HepG2 (cell line): ENCODE data around the gene DUSP16. TPM values are rescaled to one million over a fixed set of nuclear protein-coding genes. Genes with fewer than 3 reads are reported as not detected.

ENCODE experiments used
- AHR ChIP-seq: IDR thresholded peaks from 2 replicates; pipeline ENCODE4 v1.6.1; 2018; ENCODE audit warnings: missing genetic modification reagents, missing compliant biosample characterization
- BCL6 ChIP-seq: IDR thresholded peaks from 2 replicates; pipeline ENCODE4 v1.6.1; 2016; ENCODE audit warnings: missing genetic modification reagents, missing compliant biosample characterization
- FOXA3 ChIP-seq: IDR thresholded peaks from 2 replicates; pipeline ENCODE4 v1.6.1; 2016; ENCODE audit warnings: missing genetic modification reagents, missing compliant biosample characterization
- HNRNPH1 ChIP-seq: fragments of 200-400 bp; formaldehyde crosslinking; optimal IDR thresholded peaks from 2 replicates; pipeline ENCODE3; 2017; ENCODE audit warnings: mild to moderate bottlenecking, low read depth, low read length
- MYNN ChIP-seq: sonication (generic); formaldehyde crosslinking; IDR thresholded peaks from 2 replicates; pipeline ENCODE4 v1.4.0; 2020; ENCODE audit warnings: mild to moderate bottlenecking, low read depth, missing genetic modification reagents
- SMAD1 ChIP-seq: sonication (generic); formaldehyde crosslinking; IDR thresholded peaks from 2 replicates; pipeline ENCODE4 v1.4.0; 2020; ENCODE audit warnings: missing genetic modification reagents, low read depth, mild to moderate bottlenecking, borderline replicate concordance
- SOX13 ChIP-seq, 3 experiments: fragments of 450-650 bp in 1 of 3; sonication (generic) in 1 of 3; formaldehyde crosslinking in 1 of 3; IDR thresholded peaks in 2 of 3; conservative IDR thresholded peaks in 1 of 3; 2 replicates each; pipeline versions ENCODE4 v1.5.0 to v1.6.1; 2016 to 2020; ENCODE audit warnings: antibody characterized with exemption in 1 of 3, mild to moderate bottlenecking in 1 of 3, missing compliant biosample characterization in 1 of 3, missing genetic modification reagents in 1 of 3, moderate library complexity in 1 of 3
- ZNF296 ChIP-seq: sonication (generic); formaldehyde crosslinking; conservative IDR thresholded peaks from 2 replicates; pipeline ENCODE4 v1.5.0; 2020; ENCODE audit warnings: mild to moderate bottlenecking, missing genetic modification reagents
- ZNF333 ChIP-seq: sonication (generic); formaldehyde crosslinking; IDR thresholded peaks from 2 replicates; pipeline ENCODE4 v1.4.0; 2020; ENCODE audit warnings: mild to moderate bottlenecking, missing genetic modification reagents, borderline replicate concordance
- ZNF468 ChIP-seq: sonication (generic); formaldehyde crosslinking; IDR thresholded peaks from 2 replicates; pipeline ENCODE4 v1.8.0; 2022; ENCODE audit warnings: mild to moderate bottlenecking, moderate library complexity, missing genetic modification reagents
- ZNF598 ChIP-seq: sonication (generic); formaldehyde crosslinking; IDR thresholded peaks from 2 replicates; pipeline ENCODE4 v1.5.1; 2020; ENCODE audit warnings: mild to moderate bottlenecking, missing genetic modification reagents, borderline replicate concordance
- ZNF816 ChIP-seq: sonication (generic); formaldehyde crosslinking; IDR thresholded peaks from 2 replicates; pipeline ENCODE4 v1.8.0; 2022; ENCODE audit warnings: missing genetic modification reagents, mild to moderate bottlenecking, borderline replicate concordance
- polyA plus RNA-seq, 8 experiments: library from polyadenylated mRNA; depleted of rRNA in 3 of 8; stranded (reverse) in 7 of 8; unstranded in 1 of 8; fragments of >200 nt; fragmentation: Illumina TruSeq in 4 of 8; extraction: Trizol in 4 of 8; gene quantifications; 2 replicates each; pipeline versions ENCODE4 v1.2.1 to v1.2.3, GENCODE V29; 2011 to 2016; ENCODE audit warnings: low read depth in 4 of 8, missing spikeins in 1 of 8, mixed read lengths in 1 of 8; ENCODE audit not compliant: insufficient read depth in 1 of 8
- total RNA-seq, 5 experiments: library from RNA; depleted of rRNA; stranded (reverse); fragments of >200 nt; fragmentation: Illumina TruSeq; extraction: Trizol; gene quantifications; 2 replicates each; pipeline ENCODE4 v1.2.3, GENCODE V29; 2016; ENCODE audit warnings: low read depth in 1 of 5
- TF ChIP-seq, protein P1 (sequence below): sonication (generic); formaldehyde crosslinking; IDR thresholded peaks from 2 replicates; pipeline ENCODE4 v1.4.0; 2020; ENCODE audit warnings: missing genetic modification reagents, mild to moderate bottlenecking, borderline replicate concordance
- TF ChIP-seq, protein P2 (sequence below): IDR thresholded peaks from 2 replicates; pipeline ENCODE4 v1.6.1; 2012; ENCODE audit warnings: low read depth, low read length, improper control_type of control experiment
- TF ChIP-seq, protein P3 (sequence below): sonication (generic); formaldehyde crosslinking; IDR thresholded peaks from 2 replicates; pipeline ENCODE4 v1.5.1; 2020; ENCODE audit warnings: mild to moderate bottlenecking, missing genetic modification reagents, moderate library complexity
- TF ChIP-seq, protein P4 (sequence below): sonication (generic); formaldehyde crosslinking; IDR thresholded peaks from 2 replicates; pipeline ENCODE4 v1.8.1; 2023; ENCODE audit warnings: mild to moderate bottlenecking, inconsistent platforms, moderate library complexity, missing genetic modification reagents, borderline replicate concordance
- TF ChIP-seq, protein P5 (sequence below): sonication (generic); formaldehyde crosslinking; IDR thresholded peaks from 2 replicates; pipeline ENCODE4 v1.4.0; 2020; ENCODE audit warnings: mild to moderate bottlenecking, missing genetic modification reagents
- TF ChIP-seq, protein P6 (sequence below): sonication (generic); IDR thresholded peaks from 2 replicates; pipeline ENCODE4 v1.6.1; 2016; ENCODE audit warnings: low read depth, borderline replicate concordance
- TF ChIP-seq, protein P7 (sequence below): sonication (generic); formaldehyde crosslinking; IDR thresholded peaks from 2 replicates; pipeline ENCODE4 v1.4.0; 2020; ENCODE audit warnings: missing genetic modification reagents

Gene DUSP16
- total and polyA plus RNA-seq, 2 of the 13 experiments (the other 11 are each of a cell fraction or from before 2014, with no cell fraction given) = 45.7 to 46.6 TPM

DNA sequence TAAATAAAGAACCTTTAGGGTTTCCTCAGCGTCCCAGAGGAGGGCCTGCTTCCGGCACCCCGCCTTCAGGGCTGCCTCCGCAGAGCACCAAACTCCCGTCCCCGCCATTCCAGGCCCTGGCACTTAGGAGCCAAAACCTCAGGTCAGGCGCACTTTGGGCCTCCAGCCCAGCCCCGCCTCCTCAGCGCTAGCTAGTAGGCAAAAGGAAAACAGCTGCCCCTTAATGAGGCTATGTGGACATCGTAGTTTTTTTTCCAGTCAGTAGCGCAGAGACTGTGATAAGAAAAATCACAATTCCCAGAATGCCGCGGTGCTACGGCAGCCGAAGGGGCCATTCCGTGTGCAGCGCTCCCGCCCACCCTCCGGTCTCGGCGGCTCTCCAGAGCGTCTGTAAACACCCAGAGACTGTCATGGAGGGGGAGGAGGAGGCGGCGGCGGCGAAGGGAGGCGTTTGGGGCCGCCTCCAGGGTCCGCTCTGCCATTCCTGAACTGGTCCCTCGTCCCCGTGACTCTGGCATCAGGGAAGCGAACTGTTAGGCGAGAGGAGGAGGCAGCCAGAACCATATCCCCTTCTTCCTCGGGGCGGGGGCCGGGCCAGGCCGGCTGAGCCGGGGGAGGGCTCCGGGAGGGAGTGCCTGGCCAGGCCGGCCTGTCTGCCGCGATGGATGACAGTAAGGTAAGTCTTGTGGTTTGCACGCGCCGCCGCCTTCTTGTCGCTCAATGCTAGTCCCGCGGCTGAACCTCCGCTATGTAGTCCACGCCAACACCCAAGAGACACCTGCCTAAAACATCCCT is 49.0 kb upstream of the DUSP16 start, which contains the start of gene CREBL2 (continued):
- TF ChIP-seq BCL6 (CRISPR knock-in tag) (peak; percentile 65), FOXA3 (peak; percentile 96), ZNF296 (CRISPR knock-in tag) (no peak), ZNF816 (CRISPR knock-in tag) (peak; percentile 65; the same call in 1 of the 2 replicates), ZNF333 (no peak), HNRNPH1 (peak; percentile 83), ZNF468 (no peak; the same call in 1 of the 2 replicates), SMAD1 (CRISPR knock-in tag) (peak; percentile 82; the same call in 1 of the 2 replicates), ZNF598 (CRISPR knock-in tag) (peak; percentile 29; the same call in 1 of the 2 replicates), SOX13 (IDR thresholded peaks at IDR 0.05) (no peak; the same call in 1 of the 2 replicates), SOX13 (CRISPR knock-in tag; conservative IDR thresholded peaks at IDR 0.05 in 1 of 2, IDR thresholded peaks at IDR 0.05 in 1 of 2) (peak in 1 of 2 experiments; percentile 57; a peak in 2 of 4 replicates), MYNN (no peak), AHR (0 out of 2 replicates have a peak, but pooled peaks have one; percentile 36)
- TF ChIP-seq, protein P1, sequence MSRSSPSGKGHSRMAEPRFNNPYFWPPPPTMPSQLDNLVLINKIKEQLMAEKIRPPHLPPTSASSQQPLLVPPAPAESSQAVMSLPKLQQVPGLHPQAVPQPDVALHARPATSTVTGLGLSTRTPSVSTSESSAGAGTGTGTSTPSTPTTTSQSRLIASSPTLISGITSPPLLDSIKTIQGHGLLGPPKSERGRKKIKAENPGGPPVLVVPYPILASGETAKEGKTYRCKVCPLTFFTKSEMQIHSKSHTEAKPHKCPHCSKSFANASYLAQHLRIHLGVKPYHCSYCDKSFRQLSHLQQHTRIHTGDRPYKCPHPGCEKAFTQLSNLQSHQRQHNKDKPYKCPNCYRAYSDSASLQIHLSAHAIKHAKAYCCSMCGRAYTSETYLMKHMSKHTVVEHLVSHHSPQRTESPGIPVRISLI (CRISPR knock-in tag) = peak; percentile 97
- TF ChIP-seq, protein P2, sequence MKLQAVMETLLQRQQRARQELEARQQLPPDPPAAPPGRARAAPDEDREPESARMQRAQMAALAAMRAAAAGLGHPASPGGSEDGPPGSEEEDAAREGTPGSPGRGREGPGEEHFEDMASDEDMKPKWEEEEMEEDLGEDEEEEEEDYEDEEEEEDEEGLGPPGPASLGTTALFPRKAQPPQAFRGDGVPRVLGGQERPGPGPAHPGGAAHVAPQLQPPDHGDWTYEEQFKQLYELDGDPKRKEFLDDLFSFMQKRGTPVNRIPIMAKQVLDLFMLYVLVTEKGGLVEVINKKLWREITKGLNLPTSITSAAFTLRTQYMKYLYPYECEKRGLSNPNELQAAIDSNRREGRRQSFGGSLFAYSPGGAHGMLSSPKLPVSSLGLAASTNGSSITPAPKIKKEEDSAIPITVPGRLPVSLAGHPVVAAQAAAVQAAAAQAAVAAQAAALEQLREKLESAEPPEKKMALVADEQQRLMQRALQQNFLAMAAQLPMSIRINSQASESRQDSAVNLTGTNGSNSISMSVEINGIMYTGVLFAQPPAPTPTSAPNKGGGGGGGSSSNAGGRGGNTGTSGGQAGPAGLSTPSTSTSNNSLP = peak; percentile 93
- TF ChIP-seq, protein P3, sequence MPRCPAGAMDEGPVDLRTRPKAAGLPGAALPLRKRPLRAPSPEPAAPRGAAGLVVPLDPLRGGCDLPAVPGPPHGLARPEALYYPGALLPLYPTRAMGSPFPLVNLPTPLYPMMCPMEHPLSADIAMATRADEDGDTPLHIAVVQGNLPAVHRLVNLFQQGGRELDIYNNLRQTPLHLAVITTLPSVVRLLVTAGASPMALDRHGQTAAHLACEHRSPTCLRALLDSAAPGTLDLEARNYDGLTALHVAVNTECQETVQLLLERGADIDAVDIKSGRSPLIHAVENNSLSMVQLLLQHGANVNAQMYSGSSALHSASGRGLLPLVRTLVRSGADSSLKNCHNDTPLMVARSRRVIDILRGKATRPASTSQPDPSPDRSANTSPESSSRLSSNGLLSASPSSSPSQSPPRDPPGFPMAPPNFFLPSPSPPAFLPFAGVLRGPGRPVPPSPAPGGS = peak; percentile 90
- TF ChIP-seq, protein P4, sequence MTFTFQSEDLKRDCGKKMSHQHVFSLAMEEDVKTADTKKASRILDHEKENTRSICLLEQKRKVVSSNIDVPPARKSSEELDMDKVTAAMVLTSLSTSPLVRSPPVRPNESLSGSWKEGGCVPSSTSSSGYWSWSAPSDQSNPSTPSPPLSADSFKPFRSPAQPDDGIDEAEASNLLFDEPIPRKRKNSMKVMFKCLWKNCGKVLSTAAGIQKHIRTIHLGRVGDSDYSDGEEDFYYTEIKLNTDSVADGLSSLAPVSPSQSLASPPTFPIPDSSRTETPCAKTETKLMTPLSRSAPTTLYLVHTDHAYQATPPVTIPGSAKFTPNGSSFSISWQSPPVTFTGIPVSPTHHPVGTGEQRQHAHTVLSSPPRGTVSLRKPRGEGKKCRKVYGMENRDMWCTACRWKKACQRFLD (CRISPR knock-in tag) = 0 out of 2 replicates have a peak, but pooled peaks have one; percentile 24
- TF ChIP-seq, protein P5, sequence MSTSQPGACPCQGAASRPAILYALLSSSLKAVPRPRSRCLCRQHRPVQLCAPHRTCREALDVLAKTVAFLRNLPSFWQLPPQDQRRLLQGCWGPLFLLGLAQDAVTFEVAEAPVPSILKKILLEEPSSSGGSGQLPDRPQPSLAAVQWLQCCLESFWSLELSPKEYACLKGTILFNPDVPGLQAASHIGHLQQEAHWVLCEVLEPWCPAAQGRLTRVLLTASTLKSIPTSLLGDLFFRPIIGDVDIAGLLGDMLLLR (CRISPR knock-in tag) = no peak; the same call in 1 of the 2 replicates
- TF ChIP-seq, protein P6, sequence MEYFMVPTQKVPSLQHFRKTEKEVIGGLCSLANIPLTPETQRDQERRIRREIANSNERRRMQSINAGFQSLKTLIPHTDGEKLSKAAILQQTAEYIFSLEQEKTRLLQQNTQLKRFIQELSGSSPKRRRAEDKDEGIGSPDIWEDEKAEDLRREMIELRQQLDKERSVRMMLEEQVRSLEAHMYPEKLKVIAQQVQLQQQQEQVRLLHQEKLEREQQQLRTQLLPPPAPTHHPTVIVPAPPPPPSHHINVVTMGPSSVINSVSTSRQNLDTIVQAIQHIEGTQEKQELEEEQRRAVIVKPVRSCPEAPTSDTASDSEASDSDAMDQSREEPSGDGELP = peak; percentile 91
- TF ChIP-seq, protein P7, sequence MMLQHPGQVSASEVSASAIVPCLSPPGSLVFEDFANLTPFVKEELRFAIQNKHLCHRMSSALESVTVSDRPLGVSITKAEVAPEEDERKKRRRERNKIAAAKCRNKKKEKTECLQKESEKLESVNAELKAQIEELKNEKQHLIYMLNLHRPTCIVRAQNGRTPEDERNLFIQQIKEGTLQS (CRISPR knock-in tag) = peak; percentile 34; the same call in 1 of the 2 replicates
